ENCODE data around the gene GCH1. TPM values are rescaled to one million over a fixed set of nuclear protein-coding genes. Genes with fewer than 3 reads are reported as not detected.
A peak's percentile ranks its signal among the peaks of the same experiment; 100 is the strongest.

Gene GCH1
- total RNA-seq, 1 donor from 2014 or later, result 15.0 TPM

- H3K4me3 ChIP-seq (ENCODE audit: low read depth, low read length), result no peak overlapping the region
- no peak for DNase-seq (ENCODE audit: low read depth)
- TF ChIP-seq CTCF (conservative IDR thresholded peaks at IDR 0.05; ENCODE audit: low read depth, low read length), result no peak
These were observed 95.2 kb downstream of the GCH1 start for GRCh38 chr14:54807428-54807827.

- H3K4me3 ChIP-seq (ENCODE audit: low read depth, low read length), result no peak overlapping the region
- no peak for DNase-seq (ENCODE audit: low read depth)
- no peak for TF ChIP-seq CTCF (conservative IDR thresholded peaks at IDR 0.05; ENCODE audit: low read depth, low read length)
These were observed 96.0 kb downstream of the GCH1 start for GRCh38 chr14:54806616-54807015.

GRCh38 chr14:54805445-54806322, 96.9 kb downstream of the GCH1 start:
- peak; percentile 99 for TF ChIP-seq CTCF (conservative IDR thresholded peaks at IDR 0.05; ENCODE audit: low read depth, low read length)
- no peak overlapping the region for H3K4me3 ChIP-seq (ENCODE audit: low read depth, low read length)
- no peak for DNase-seq (ENCODE audit: low read depth)

- no peak for TF ChIP-seq CTCF (conservative IDR thresholded peaks at IDR 0.05; ENCODE audit: low read depth, low read length)
- no peak overlapping the region for H3K4me3 ChIP-seq (ENCODE audit: low read depth, low read length)
- no peak for DNase-seq (ENCODE audit: low read depth)
These were observed 97.6 kb downstream of the GCH1 start for GRCh38 chr14:54805070-54805444.

GRCh38 chr14:54804538-54805041, 98.0 kb downstream of the GCH1 start:
- no peak for TF ChIP-seq CTCF (conservative IDR thresholded peaks at IDR 0.05; ENCODE audit: low read depth, low read length)
- no peak overlapping the region for H3K4me3 ChIP-seq (ENCODE audit: low read depth, low read length)
- DNase-seq (ENCODE audit: low read depth), result no peak

GRCh38 chr14:54803926-54804537, 98.6 kb downstream of the GCH1 start:
- no peak for DNase-seq (ENCODE audit: low read depth)
- no peak overlapping the region for H3K4me3 ChIP-seq (ENCODE audit: low read depth, low read length)
- no peak for TF ChIP-seq CTCF (conservative IDR thresholded peaks at IDR 0.05; ENCODE audit: low read depth, low read length)
